Left forelimb (tissue), 1 donor: Measurements from ENCODE around the gene ACKR3.

Source experiments
- DNase-seq: peaks from one replicate; pipeline ENCODE4 v3.0.0-alpha.2; 2018; ENCODE audit warnings: low spot score

Gene ACKR3

GRCh38 chr2:236584521-236585384 lies 15.1 kb downstream of the ACKR3 start:
- DNase-seq = no peak

GRCh38 chr2:236585966-236586365 lies 16.3 kb downstream of the ACKR3 start:
- no peak for DNase-seq

DNA sequence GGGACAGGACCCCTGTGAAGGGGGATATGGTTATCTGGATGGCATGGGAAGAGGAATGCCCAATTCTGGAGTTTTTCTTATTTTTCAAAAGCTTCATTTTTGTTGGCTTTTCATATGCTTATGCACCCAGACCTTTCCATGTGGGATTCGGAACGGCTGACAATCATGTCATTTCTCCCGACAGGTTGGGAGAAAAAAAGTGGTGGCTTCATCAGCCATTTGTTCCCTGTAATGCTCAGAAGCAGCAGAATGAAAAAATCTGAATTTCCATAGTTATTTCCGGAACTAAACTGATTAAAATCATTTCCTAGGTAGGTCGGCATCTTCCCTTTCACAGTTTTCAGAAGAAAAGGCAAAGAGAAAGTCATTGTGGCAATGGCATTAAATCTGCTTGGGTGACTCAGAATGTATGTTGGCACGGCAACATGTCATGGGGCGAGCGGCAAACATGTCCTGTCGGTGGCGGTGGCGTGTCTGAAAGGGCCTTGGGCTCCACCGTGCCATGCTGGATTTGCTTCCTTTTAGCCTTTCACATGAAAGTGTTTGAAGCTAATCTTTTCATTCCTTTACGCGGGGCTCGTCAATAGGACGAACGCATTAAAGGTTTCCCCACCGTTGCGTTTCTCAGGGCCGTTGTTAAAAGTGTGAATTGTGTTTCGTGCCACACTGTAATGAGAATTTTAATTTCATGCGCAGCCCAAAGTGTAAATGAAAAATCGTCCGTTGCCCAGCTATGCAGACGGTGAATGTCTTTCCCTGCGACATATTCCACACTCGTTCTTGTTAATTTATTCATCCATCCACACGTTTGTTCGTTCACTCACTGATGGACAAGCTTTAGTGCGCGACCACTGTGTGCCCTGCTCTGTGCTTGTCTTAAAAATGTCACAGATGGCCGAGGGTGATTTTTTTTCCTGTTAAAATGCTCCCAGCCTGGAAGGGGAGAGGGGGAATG lies 18.5 kb downstream of the ACKR3 start:
- DNase-seq = no peak

DNA sequence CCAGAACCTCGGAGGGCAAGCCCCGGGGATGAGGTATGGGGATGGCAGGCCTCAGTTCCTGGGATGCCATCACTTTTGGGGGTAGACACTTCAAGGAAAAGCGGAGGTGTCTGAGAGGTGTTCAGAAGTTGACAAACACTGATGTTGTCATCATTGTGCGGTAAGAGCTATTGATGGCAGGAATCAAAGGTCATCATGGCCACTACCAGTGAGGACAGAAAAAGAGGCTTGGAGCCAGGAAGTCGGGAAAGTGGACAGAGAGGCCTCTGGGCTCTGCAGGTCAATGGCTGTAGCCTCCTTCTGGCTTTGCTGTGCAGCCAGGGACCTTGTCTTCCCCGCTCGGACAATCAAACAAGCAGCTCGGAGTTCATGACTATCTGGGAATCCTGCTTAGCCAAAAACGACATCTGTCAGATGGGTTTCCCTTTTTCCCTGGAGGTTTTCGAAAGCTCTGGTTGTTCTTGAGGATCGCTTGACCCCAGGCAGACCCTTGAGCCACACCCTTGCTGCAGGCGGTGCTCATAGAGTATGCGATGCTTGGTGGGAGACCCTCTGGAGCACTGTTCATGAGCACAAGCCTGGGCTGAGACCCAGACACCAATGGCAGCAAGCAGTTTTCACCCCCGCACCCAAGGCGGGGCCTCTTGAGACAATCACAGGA lies 19.4 kb downstream of the ACKR3 start:
- DNase-seq = no peak

- no peak for DNase-seq
Measured at GRCh38 chr2:236590846-236591245, 21.2 kb downstream of the ACKR3 start.

DNA sequence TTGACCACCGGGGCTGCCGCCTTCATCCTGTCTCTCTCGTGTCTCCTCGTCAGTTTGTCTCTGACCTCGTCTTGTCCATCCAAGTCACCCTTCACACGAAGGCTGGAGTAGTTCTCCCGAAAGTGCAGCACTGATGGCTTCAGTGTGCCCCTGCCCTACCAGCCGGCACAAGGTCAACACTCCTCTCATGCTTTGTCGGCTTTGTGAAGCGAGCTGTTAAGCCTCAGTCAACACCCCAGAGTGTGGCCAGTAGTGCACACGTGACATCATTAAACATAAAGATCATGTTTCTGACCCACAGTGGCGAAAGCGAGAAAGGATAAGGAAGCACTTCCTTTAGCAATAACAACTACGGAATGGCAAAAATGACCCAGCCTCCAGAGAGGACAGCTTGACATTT lies 23.2 kb downstream of the ACKR3 start:
- no peak for DNase-seq

GRCh38 chr2:236593531-236593930 lies 23.9 kb downstream of the ACKR3 start:
- DNase-seq = no peak

DNA sequence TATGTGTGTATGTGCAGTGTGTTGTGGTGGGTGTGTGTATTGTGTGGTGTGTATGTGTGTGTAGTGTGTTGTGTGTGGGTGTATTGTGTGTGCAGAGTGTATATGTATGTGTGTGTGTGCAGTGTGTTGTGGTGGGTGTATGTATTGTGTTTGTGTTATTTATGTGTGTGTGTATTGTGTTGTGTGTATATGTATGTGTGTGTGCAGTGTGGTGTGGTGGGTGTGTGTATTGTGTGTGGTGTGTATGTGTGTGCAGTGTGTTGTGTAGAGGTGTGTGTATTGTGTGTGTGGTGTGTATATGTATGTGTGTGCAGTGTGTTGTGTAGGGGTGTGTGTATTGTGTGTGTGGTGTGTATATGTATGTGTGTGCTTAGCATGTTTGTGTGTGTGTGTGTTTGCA lies 24.3 kb downstream of the ACKR3 start:
- DNase-seq = no peak

DNA sequence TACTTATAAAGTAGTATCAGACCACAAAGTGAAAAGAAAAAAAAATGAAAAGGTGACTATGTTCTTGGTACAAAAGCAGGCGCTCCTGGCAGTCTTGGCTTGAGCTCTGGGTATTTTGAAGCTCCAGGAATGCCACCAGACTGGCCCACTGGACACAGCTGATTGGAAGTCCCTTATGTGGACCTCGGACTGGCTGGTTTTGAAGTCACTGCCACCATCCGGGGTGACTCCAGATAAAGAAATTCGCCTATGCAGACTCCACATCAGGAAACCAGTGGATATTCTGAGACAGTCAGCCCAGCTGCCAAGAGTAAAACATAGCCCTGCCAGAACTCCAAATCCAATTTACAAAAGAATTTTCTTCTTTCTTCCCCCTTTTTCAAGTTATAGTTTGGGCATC lies 28.0 kb downstream of the ACKR3 start:
- DNase-seq = no peak

- DNase-seq = no peak
Measured at GRCh38 chr2:236599059-236599458, 29.4 kb downstream of the ACKR3 start.

GRCh38 chr2:236600158-236600557 lies 30.5 kb downstream of the ACKR3 start:
- DNase-seq = no peak

GRCh38 chr2:236600892-236601291 lies 31.3 kb downstream of the ACKR3 start:
- no peak for DNase-seq

DNA sequence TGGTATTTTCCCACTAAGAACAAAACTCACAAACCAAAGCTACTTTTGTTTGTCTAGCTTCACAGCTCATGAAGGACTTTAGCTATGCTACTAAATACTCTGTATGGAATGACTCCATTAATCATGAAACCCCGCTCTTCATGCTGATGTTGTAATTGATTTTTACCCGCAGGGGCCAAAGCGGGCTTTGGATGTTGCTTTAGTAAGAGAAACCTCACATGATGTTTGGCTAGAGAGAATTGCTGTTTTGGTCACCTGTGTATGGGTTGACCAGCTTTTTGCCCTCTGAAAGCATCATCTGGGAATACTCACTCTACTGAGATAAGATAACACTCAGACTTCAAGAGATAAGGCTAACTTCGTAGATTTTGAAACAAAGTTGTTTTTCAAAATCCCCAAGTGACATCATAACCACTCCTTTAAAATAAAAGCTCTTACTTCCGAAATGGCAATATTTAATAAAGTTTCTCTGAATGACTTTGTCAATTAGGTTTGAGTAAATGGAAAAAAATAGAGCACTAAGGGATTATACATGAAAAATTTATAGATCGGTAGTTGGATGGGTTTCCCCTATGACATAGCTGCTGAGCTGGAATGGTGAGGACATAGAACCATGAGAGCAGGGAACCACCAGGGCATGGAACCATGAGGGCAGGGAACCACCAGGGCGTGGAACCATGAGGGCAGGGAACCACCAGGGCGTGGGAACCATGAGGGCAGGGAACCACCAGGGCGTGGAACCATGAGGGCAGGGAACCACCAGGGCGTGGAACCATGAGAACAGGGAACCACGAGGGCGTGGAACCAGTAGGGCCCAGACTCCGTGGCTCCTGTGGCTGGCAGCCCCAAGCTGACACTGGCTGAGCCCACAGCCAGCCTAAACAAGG lies 31.9 kb downstream of the ACKR3 start:
- DNase-seq = no peak

- no peak for DNase-seq
Measured at GRCh38 chr2:236602678-236603077, 33.1 kb downstream of the ACKR3 start.

DNA sequence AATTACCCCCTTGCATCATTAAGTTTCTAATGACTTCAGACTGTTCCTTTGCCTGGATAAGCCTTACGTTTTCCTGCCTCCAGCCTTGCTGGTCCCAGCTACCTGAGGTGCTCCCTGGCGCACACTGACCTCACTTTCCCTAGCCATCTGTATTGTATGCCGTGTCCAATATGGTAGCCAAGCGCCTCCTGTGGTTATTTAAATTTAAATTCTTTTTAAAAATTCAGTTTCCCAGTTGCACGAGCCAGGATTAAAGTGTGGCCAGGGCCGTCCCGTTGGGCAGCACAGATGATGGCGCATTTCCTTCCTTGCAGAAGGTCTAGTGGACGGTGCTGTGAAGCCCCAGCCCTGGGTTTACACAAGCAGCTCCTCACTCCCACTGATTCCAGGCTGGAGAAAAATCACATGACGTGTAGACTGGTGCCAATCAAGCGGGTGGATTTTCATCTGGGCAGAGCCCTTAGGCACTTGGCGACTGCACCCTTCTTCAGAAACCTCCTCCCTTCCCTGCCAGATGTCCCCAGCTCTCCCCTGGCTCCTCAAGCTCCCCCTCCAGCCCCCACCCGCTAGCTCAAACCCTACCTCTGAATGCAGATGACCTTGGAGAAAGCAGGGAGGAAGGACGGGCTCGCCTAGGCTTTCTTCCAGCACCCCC lies 33.9 kb downstream of the ACKR3 start:
- no peak for DNase-seq

- no peak for DNase-seq
Measured at GRCh38 chr2:236604575-236605344, 35.1 kb downstream of the ACKR3 start.

DNA sequence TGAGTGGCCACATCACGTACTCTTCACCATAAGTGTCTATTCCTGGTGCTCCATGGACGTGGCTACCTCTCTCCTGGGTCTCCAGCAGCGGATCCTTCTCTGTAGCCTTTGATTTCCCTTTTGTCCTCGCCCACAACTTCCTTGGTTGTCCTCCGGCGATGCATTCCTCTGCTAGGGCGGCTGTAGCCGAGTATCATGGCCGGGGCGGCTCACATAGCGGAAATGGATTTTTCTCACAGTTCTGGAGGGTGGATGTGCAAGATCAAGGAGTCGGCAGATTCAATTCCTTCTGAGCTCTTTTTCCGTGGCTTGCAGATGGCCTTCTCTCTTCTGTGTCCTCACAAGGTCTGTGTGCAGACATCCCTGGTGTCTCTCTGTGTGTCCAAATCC lies 35.7 kb downstream of the ACKR3 start:
- no peak for DNase-seq

DNA sequence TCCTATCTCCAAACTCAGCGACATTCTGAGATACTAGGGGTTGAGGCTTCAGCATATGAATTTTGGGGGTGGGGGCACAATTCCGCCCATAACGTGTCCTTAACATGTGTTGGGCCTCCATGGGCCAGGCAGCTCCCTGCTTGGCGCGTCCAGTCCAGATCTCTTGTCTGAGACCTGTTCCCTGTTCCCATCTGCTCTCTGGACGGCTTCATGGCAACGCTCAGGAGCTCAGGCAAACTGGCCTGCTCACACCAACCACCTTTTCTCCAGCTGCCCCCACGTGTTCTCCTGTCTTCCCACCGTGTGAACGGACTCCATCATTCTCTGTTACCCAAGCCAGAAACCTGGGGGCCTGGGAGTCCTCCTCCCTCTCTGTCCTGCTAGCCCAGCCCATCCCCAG lies 36.4 kb downstream of the ACKR3 start:
- no peak for DNase-seq

DNA sequence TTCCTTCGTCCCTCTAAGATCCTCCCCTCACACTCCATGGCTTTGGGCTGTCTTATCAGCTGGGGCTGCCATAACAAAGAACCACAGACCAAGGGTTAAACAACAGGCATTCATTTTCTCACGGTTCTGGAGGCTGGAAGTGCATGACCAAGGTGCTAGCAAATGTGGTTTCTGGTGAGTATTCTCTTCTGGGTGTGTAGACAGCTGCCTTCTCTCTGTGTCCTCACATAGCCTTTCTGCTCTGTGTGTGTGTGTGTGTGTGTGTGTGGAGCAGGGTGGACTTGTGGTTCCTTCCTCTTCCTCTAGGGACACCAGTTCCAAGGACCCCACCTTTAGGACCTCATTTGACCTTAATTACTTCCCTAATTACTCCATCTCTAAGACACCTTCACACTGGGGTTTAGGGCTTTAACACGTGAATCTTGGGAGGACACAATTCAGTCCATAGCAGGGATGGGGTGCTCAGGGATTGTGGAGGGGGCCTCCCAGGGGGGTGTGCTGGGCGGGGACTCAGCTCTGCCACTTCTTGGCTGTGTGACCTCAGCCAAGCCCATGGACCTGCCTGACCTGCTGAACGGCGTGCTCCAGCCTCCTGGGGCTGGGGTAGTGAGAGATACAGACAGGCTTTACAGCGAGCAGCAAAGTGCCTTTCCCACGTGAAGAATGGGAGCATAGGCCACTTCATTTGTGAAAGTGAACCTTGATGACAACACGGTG lies 38.0 kb downstream of the ACKR3 start:
- no peak for DNase-seq

DNA sequence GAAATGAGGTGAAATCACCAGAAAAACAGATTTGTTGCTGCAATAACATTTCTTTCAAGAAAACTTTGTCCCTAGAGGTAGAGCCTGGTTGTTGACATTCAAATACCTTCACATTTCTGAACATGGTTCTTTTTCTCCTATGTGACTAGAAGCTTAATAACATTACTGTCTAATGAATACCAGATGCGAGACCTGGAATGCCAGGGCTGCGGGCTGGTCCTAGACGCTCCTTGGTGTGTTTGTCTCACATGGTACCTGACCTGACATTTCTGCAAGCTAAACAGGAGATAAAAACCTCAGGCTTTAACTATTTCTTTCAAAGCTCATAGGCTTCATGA lies 38.5 kb downstream of the ACKR3 start:
- no peak for DNase-seq
